LNCAP (cell line): Measurements from ENCODE around the gene ZBTB5.

Source experiments
- CTCF ChIP-seq: fragments of 450-650 bp; IDR thresholded peaks from 2 replicates; pipeline ENCODE4 v1.5.1; 2017; ENCODE audit warnings: mild to moderate bottlenecking

Gene ZBTB5

GRCh38 chr9:37412431-37413151, 52.7 kb downstream of the ZBTB5 start:
- TF ChIP-seq CTCF: no peak

GRCh38 chr9:37410969-37411785, 54.1 kb downstream of the ZBTB5 start:
- TF ChIP-seq CTCF: no peak

- no peak for TF ChIP-seq CTCF
Measured at GRCh38 chr9:37410354-37410861, 54.8 kb downstream of the ZBTB5 start.

- no peak for TF ChIP-seq CTCF
Measured at GRCh38 chr9:37408933-37409710, 56.1 kb downstream of the ZBTB5 start.

GRCh38 chr9:37407468-37407867, 57.8 kb downstream of the ZBTB5 start:
- TF ChIP-seq CTCF: peak; percentile 38

GRCh38 chr9:37406603-37407401, 58.4 kb downstream of the ZBTB5 start:
- no peak for TF ChIP-seq CTCF
